MM.1S (cell line): ENCODE measurements around the gene SMR3A.

Experiments used
- DNase-seq: peaks from one replicate; pipeline ENCODE4 v3.0.0-alpha.2; 2015
- H2AFZ ChIP-seq: fragments of 300-600 bp; sonication (generic); 2 replicates; pipeline ENCODE4 v1.6.0; 2016; ENCODE audit warnings: antibody characterized with exemption, low read length
- H3F3A ChIP-seq: fragments of 300-600 bp; sonication (generic); 2 replicates; pipeline ENCODE4 v1.6.1; 2016; ENCODE audit warnings: mild to moderate bottlenecking, antibody characterized with exemption, low read length, moderate library complexity, mixed read lengths; ENCODE audit not compliant: insufficient read depth
- H3K27ac ChIP-seq: fragments of 300-600 bp; sonication (generic); 2 replicates; pipeline ENCODE4 v1.5.1; 2016; ENCODE audit warnings: mild to moderate bottlenecking, low read length
- H3K27me3 ChIP-seq: fragments of 300-600 bp; sonication (generic); replicated peaks from 2 replicates; pipeline ENCODE4 v1.6.0; 2016; ENCODE audit warnings: low read length; ENCODE audit not compliant: insufficient read depth
- H3K36me3 ChIP-seq: fragments of 300-600 bp; sonication (generic); replicated peaks from 2 replicates; pipeline ENCODE4 v1.6.1; 2016; ENCODE audit warnings: mild to moderate bottlenecking, low read length, mixed read lengths; ENCODE audit not compliant: insufficient read depth
- H3K4me1 ChIP-seq: fragments of 300-600 bp; sonication (generic); 2 replicates; pipeline ENCODE4 v1.6.1; 2016; ENCODE audit warnings: low read length, mixed read lengths
- H3K4me2 ChIP-seq: fragments of 300-600 bp; sonication (generic); 2 replicates; pipeline ENCODE4 v1.6.0; 2016; ENCODE audit warnings: low read depth, low read length
- H3K4me3 ChIP-seq: fragments of 300-600 bp; sonication (generic); 2 replicates; pipeline ENCODE4 v1.5.1; 2016; ENCODE audit warnings: low read length, mixed read lengths
- H3K79me2 ChIP-seq: fragments of 300-600 bp; sonication (generic); 2 replicates; pipeline ENCODE4 v1.6.1; 2016; ENCODE audit warnings: mixed run types, low read length, mixed read lengths
- H3K9ac ChIP-seq: fragments of 300-600 bp; sonication (generic); 2 replicates; pipeline ENCODE4 v1.6.1; 2016; ENCODE audit warnings: low read length, mixed read lengths
- H3K9me2 ChIP-seq: fragments of 300-600 bp; sonication (generic); replicated peaks from 2 replicates; pipeline ENCODE4 v1.6.1; 2016; ENCODE audit warnings: mild to moderate bottlenecking, low read length, mixed read lengths; ENCODE audit not compliant: insufficient read depth
- H3K9me3 ChIP-seq: fragments of 300-600 bp; sonication (generic); replicated peaks from 2 replicates; pipeline ENCODE4 v1.6.1; 2016; ENCODE audit warnings: mild to moderate bottlenecking, low read length, mixed read lengths; ENCODE audit not compliant: insufficient read depth
- H4K20me1 ChIP-seq: fragments of 300-600 bp; sonication (generic); 2 replicates; pipeline ENCODE4 v1.6.1; 2016; ENCODE audit warnings: mild to moderate bottlenecking, low read length, moderate library complexity, mixed read lengths; ENCODE audit not compliant: insufficient read depth
- EZH2 ChIP-seq: fragments of 300-600 bp; sonication (generic); optimal IDR thresholded peaks from 2 replicates; pipeline ENCODE3; 2017; ENCODE audit warnings: low read depth, mild to moderate bottlenecking, antibody characterized with exemption, low read length, mixed read lengths
- EZH2phosphoT487 ChIP-seq: fragments of 300-600 bp; sonication (generic); IDR thresholded peaks from 2 replicates; pipeline ENCODE4 v1.6.1; 2018; ENCODE audit warnings: antibody characterized with exemption, low read length
- TF ChIP-seq, protein P1 (sequence below): fragments of 300-600 bp; sonication (generic); IDR thresholded peaks from 2 replicates; pipeline ENCODE4 v1.5.1; 2016; ENCODE audit warnings: antibody characterized with exemption, low read length, mixed read lengths

Gene SMR3A

GRCh38 chr4:70405765-70406164, 45.2 kb downstream of the SMR3A start:
- H3K4me1 ChIP-seq = no peaks in the 10 kb centered on the region
- no peaks in the 10 kb centered on the region for H3K27me3 ChIP-seq
- TF ChIP-seq EZH2 (no peak), EZH2phosphoT487 (no peak)
- TF ChIP-seq, protein P1, sequence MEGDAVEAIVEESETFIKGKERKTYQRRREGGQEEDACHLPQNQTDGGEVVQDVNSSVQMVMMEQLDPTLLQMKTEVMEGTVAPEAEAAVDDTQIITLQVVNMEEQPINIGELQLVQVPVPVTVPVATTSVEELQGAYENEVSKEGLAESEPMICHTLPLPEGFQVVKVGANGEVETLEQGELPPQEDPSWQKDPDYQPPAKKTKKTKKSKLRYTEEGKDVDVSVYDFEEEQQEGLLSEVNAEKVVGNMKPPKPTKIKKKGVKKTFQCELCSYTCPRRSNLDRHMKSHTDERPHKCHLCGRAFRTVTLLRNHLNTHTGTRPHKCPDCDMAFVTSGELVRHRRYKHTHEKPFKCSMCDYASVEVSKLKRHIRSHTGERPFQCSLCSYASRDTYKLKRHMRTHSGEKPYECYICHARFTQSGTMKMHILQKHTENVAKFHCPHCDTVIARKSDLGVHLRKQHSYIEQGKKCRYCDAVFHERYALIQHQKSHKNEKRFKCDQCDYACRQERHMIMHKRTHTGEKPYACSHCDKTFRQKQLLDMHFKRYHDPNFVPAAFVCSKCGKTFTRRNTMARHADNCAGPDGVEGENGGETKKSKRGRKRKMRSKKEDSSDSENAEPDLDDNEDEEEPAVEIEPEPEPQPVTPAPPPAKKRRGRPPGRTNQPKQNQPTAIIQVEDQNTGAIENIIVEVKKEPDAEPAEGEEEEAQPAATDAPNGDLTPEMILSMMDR = no peak
- H3K4me2 ChIP-seq = no peak overlapping the region
- H3K79me2 ChIP-seq = no peaks in the 10 kb centered on the region
- no peak overlapping the region for H3K4me3 ChIP-seq
- H4K20me1 ChIP-seq = no peaks in the 10 kb centered on the region
- DNase-seq = no peak
- no peaks in the 10 kb centered on the region for H3F3A ChIP-seq
- no peaks in the 10 kb centered on the region for H3K9me3 ChIP-seq
- no peaks in the 10 kb centered on the region for H3K9me2 ChIP-seq
- H3K27ac ChIP-seq = no peak overlapping the region
- no peaks in the 10 kb centered on the region for H3K36me3 ChIP-seq
- no peak overlapping the region for H2AFZ ChIP-seq
- no peak overlapping the region for H3K9ac ChIP-seq
